ENCODE data around the gene HOXB8.

The HOXB8 gene

DNA sequence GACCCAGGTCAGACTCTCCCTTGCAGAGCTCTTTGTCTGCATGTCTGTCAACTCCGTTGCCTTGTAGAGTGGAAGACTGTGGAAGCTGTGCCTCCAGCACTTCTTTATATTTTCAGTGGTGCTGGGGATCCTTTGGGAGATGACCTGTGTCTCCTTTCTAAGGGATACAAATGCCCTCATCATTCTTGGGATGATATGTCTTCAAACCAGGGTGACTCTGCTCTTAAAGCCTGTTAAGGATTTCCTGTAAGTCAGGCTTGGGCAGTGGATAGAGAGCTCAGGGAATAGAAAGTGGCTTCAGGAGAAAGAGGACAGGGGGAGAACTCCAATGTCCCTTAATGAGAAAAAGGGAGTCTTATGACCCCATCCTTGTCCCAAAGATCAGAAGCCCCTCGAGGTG is 26.6 kb downstream of the HOXB8 start:
- Histone ChIP-seq H3K9ac (ENCODE audit: insufficient read length) (no peak overlapping the region), H3K27ac (no peak overlapping the region), H3K9me3 (ENCODE audit: low read depth, low read length) (no peaks in the 10 kb centered on the region), H3K36me3 (ENCODE audit: insufficient read depth, low read length) (peaks cover 16% of the 10 kb centered on the region), H3K4me3 (no peak overlapping the region)
- no peak for TF ChIP-seq EZH2 (IDR thresholded peaks at IDR 0.05)
- TF ChIP-seq POLR2AphosphoS5 (IDR thresholded peaks at IDR 0.05; ENCODE audit: borderline replicate concordance, low read depth, low read length): no peak
- no peak for TF ChIP-seq FOXP2 (optimal IDR thresholded peaks at IDR 0.05; ENCODE audit: control extremely low read depth, extremely low read length, insufficient read depth)
- DNase-seq (ENCODE audit: low read depth, low spot score): no peak

GRCh38 chr17:48588074-48588415 is 27.0 kb downstream of the HOXB8 start:
- Histone ChIP-seq H3K36me3 (ENCODE audit: insufficient read depth, low read length) (peaks cover 15% of the 10 kb centered on the region), H3K4me3 (no peak overlapping the region), H3K9me3 (ENCODE audit: low read depth, low read length) (no peaks in the 10 kb centered on the region), H3K9ac (ENCODE audit: insufficient read length) (no peak overlapping the region), H3K27ac (peak overlapping the region; percentile 38; the same call in 1 of the 2 replicates)
- TF ChIP-seq EZH2 (IDR thresholded peaks at IDR 0.05) (no peak), FOXP2 (optimal IDR thresholded peaks at IDR 0.05; ENCODE audit: control extremely low read depth, extremely low read length, insufficient read depth) (no peak), POLR2AphosphoS5 (IDR thresholded peaks at IDR 0.05; ENCODE audit: borderline replicate concordance, low read depth, low read length) (no peak)
- DNase-seq (ENCODE audit: low read depth, low spot score): no peak

DNA sequence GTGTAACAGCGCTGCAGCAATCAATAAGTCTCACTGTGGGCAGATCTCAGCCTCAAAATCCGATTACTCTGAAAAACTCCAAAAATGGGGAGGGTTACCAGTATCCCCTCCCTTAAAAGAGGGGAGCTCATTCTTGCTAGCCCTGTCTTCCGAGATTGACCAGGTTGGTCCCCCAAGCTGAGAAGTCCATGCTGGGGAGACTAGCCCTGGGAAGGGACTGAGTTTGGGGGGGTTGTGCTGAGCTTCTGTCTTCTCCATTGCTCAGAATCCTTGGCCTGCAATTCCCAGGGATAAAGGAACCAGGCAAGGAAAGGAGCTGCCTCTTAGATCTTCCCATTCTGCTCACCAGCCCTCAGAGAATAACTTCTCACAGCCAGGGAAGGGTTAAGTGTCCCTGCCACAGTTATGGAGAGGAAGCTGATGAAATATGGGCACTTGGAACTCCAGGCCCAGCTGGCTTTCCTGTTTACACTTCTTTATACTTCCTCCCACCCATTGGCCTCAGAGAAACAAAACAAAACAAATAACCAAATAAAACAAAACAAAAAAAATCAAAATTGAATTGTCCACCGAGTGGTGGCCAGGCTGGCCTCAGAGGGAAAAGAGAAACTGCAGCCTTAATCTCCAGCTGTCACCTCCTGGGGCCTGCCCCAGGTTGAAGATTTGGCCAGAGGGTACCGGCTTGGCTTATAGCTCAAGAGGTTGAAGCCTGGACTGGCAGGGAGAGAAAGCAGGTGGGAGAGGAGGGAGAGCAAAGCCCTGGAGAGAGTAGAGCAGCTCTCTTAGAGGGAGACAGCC is 27.6 kb downstream of the HOXB8 start:
- peak; percentile 94 for TF ChIP-seq FOXP2 (optimal IDR thresholded peaks at IDR 0.05; ENCODE audit: control extremely low read depth, extremely low read length, insufficient read depth)
- no peak for TF ChIP-seq POLR2AphosphoS5 (IDR thresholded peaks at IDR 0.05; ENCODE audit: borderline replicate concordance, low read depth, low read length)
- Histone ChIP-seq H3K36me3 (ENCODE audit: insufficient read depth, low read length) (peaks cover 14% of the 10 kb centered on the region), H3K9me3 (ENCODE audit: low read depth, low read length) (no peaks in the 10 kb centered on the region), H3K9ac (ENCODE audit: insufficient read length) (peak overlapping the region; percentile 46), H3K27ac (peak overlapping the region; percentile 38; the same call in 1 of the 2 replicates), H3K4me3 (peak overlapping the region; percentile 29; the same call in 1 of the 2 replicates)
- no peak for DNase-seq (ENCODE audit: low read depth, low spot score)

DNA sequence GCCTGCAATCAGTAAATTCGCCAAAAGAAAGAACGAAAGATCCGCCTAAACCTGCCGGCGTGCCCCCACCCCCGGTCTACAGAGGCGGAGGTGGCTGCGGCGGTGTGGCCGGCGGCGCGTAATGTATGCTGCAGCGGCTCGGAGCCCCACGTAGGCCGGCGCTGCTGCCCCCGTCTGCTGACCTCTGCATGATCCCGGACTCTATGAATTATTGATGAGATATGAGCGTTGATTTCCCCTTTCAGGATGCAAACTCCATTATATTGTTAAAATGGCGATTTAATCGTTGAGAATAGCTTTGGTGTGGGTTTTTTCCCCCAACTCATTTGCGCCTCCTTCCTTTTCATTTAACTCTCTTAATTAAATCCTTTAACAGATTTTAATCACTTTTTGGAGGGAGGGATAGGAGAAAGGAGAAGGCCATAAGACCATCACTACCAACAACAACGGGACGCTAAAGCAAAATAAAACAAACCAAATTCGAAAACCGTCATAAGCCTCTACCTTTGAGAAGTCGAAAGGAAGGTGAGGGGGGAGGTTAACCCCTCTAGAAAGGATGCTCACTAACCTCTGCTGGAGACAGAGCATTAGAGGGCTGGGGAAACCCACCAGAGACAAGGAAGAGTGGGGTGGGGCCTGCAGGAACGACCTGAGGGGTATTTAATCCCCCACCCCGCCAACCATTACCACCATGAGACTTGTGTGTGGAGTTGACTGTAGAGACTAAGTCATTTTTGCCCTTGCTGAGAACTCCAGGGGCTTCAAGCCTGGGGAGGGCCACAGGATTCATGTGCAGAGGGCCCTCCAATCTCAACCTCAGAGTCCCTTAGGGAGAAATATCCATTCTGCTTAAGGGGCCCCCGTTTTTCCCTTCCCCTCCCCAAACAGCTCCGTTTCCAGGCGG is 28.5 kb downstream of the HOXB8 start:
- Histone ChIP-seq H3K9ac (ENCODE audit: insufficient read length) (peak overlapping the region; percentile 46), H3K9me3 (ENCODE audit: low read depth, low read length) (no peaks in the 10 kb centered on the region), H3K36me3 (ENCODE audit: insufficient read depth, low read length) (peaks cover 10% of the 10 kb centered on the region), H3K27ac (no peak overlapping the region), H3K4me3 (no peak overlapping the region; the same call in 1 of the 2 replicates)
- TF ChIP-seq POLR2AphosphoS5 (IDR thresholded peaks at IDR 0.05; ENCODE audit: borderline replicate concordance, low read depth, low read length): no peak
- no peak for DNase-seq (ENCODE audit: low read depth, low spot score)

GRCh38 chr17:48584223-48584741 is 30.8 kb downstream of the HOXB8 start:
- no peaks in the 10 kb centered on the region for H3K36me3 ChIP-seq (ENCODE audit: insufficient read depth, low read length)
- 0 out of 2 replicates have a peak overlapping the region, but pooled peaks have one; percentile 61 for H3K27ac ChIP-seq
- H3K4me3 ChIP-seq: no peak overlapping the region; the same call in 1 of the 2 replicates
- TF ChIP-seq FOXP2 (optimal IDR thresholded peaks at IDR 0.05; ENCODE audit: control extremely low read depth, extremely low read length, insufficient read depth) (no peak), EZH2 (IDR thresholded peaks at IDR 0.05) (no peak), POLR2AphosphoS5 (IDR thresholded peaks at IDR 0.05; ENCODE audit: borderline replicate concordance, low read depth, low read length) (no peak)
- no peak for DNase-seq (ENCODE audit: low read depth, low spot score)
- no peak overlapping the region for H3K9ac ChIP-seq (ENCODE audit: insufficient read length)
- H3K9me3 ChIP-seq (ENCODE audit: low read depth, low read length): no peaks in the 10 kb centered on the region

- TF ChIP-seq FOXP2 (optimal IDR thresholded peaks at IDR 0.05; ENCODE audit: control extremely low read depth, extremely low read length, insufficient read depth) (no peak), EZH2 (IDR thresholded peaks at IDR 0.05) (no peak), POLR2AphosphoS5 (IDR thresholded peaks at IDR 0.05; ENCODE audit: borderline replicate concordance, low read depth, low read length) (no peak)
- no peak overlapping the region; the same call in 1 of the 2 replicates for H3K4me3 ChIP-seq
- H3K9ac ChIP-seq (ENCODE audit: insufficient read length): no peak overlapping the region
Observed at GRCh38 chr17:48583708-48584222, 31.3 kb downstream of the HOXB8 start.

DNA sequence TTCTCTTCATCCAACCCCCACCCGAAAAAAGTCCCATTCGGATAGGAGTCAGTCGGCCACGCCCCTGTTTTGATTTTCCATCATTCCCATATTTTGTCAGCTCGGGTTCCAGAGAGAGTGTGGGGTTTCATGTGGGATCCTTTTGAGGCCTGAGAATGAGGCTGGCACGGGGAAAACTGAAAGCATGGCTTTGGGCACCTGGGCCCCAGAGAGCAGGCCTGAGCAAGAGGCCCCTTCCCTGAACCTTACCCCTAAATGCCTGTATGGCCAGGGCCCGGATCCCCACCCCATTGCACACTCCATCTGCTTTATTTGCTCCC is 32.4 kb downstream of the HOXB8 start:
- no peak overlapping the region for H3K9ac ChIP-seq (ENCODE audit: insufficient read length)
- H3K27ac ChIP-seq: no peak overlapping the region
- H3K4me3 ChIP-seq: no peak overlapping the region

More at GRCh38 chr17:48583708-48584222, 31.3 kb downstream of the HOXB8 start:
- Histone ChIP-seq H3K9me3 (ENCODE audit: low read depth, low read length) (no peaks in the 10 kb centered on the region), H3K36me3 (ENCODE audit: insufficient read depth, low read length) (no peaks in the 10 kb centered on the region), H3K27ac (0 out of 2 replicates have a peak overlapping the region, but pooled peaks have one; percentile 61)
- DNase-seq (ENCODE audit: low read depth, low spot score): no peak

More for the DNA sequence above, 32.4 kb downstream of the HOXB8 start:
- no peak for DNase-seq (ENCODE audit: low read depth, low spot score)
- Histone ChIP-seq H3K36me3 (ENCODE audit: insufficient read depth, low read length) (no peaks in the 10 kb centered on the region), H3K9me3 (ENCODE audit: low read depth, low read length) (no peaks in the 10 kb centered on the region)
- TF ChIP-seq FOXP2 (optimal IDR thresholded peaks at IDR 0.05; ENCODE audit: control extremely low read depth, extremely low read length, insufficient read depth) (no peak), EZH2 (IDR thresholded peaks at IDR 0.05) (no peak), POLR2AphosphoS5 (IDR thresholded peaks at IDR 0.05; ENCODE audit: borderline replicate concordance, low read depth, low read length) (no peak)
